Gastrocnemius medialis (tissue), 4 donors: Measurements from ENCODE around the gene ZBTB20. TPM values are rescaled to one million over a fixed set of nuclear protein-coding genes. Genes with fewer than 3 reads are reported as not detected.

Source experiments
- ATAC-seq, 2 donors: fragments of 150-250 bp; one replicate each; pipeline ENCODE4 v1.9.1; 2016
- DNase-seq, 2 donors: peaks; one replicate each; pipeline ENCODE4 v3.0.0-alpha.2; 2019
- H3K27ac ChIP-seq, 4 donors: fragments of 200-600 bp; sonication (generic); 1 replicate in 1 of 4; 2 replicates in 3 of 4; pipeline ENCODE4 v1.5.1; 2016 to 2018; ENCODE audit warnings: mild to moderate bottlenecking in 2 of 4, moderate library complexity in 1 of 4
- H3K27me3 ChIP-seq, 3 donors: fragments of 200-600 bp; sonication (generic) in 2 of 3; 1 replicate in 1 of 3; 2 replicates in 2 of 3; pipeline versions ENCODE4 v1.5.1 to v1.6.0; 2016 to 2019; ENCODE audit warnings: mild to moderate bottlenecking in 1 of 3, moderate library complexity in 1 of 3
- H3K36me3 ChIP-seq, 2 donors: fragments of 200-600 bp; sonication (generic) in 1 of 2; one replicate each; pipeline ENCODE4 v1.5.1; 2017 to 2018
- H3K4me1 ChIP-seq, 2 donors: fragments of 200-600 bp; sonication (generic) in 1 of 2; one replicate each; pipeline ENCODE4 v1.5.1; 2016 to 2017; ENCODE audit warnings: mild to moderate bottlenecking in 2 of 2
- H3K4me3 ChIP-seq, 4 donors: fragments of 200-600 bp; sonication (generic) in 3 of 4; 1 replicate in 1 of 4; 2 replicates in 3 of 4; pipeline ENCODE4 v1.5.1; 2016 to 2019; ENCODE audit warnings: mild to moderate bottlenecking in 2 of 4
- H3K9me3 ChIP-seq, 3 donors: fragments of 200-600 bp; sonication (generic) in 2 of 3; 1 replicate in 1 of 3; 2 replicates in 2 of 3; pipeline ENCODE4 v1.5.1; 2016 to 2019
- CTCF ChIP-seq, 5 experiments: fragments of 450-650 bp in 3 of 5; fragments of 200-600 bp in 2 of 5; sonication (generic) in 2 of 5; IDR thresholded peaks in 4 of 5; conservative IDR thresholded peaks in 1 of 5; 1 replicate in 4 of 5; 2 replicates in 1 of 5; pipeline ENCODE4 v1.5.1; 2016 to 2019; ENCODE audit warnings: antibody characterized with exemption in 5 of 5, mild to moderate bottlenecking in 3 of 5, moderate library complexity in 3 of 5
- POLR2A ChIP-seq, 2 donors: fragments of 450-650 bp; IDR thresholded peaks; one replicate each; pipeline ENCODE4 v1.6.1; 2017; ENCODE audit warnings: antibody characterized with exemption in 2 of 2, mild to moderate bottlenecking in 2 of 2, moderate library complexity in 2 of 2
- in situ Hi-C, 4 donors: fragments of 200-750 bp; cut with MboI; loops; one replicate each; pipeline versions ENCODE4 v1.15.0 to v1.8.0; 2017; ENCODE audit warnings: low sequenced_read_pairs in 4 of 4
- intact Hi-C: fragments of 100-400 bp; cut with DNase I; formaldehyde crosslinking; loops from one replicate; pipeline ENCODE4 v1.15.1; 2023; ENCODE audit warnings: low total_unique reads
- total RNA-seq, 4 donors: library from RNA; depleted of rRNA; stranded (reverse); fragments of >200 nt; gene quantifications; one replicate each; pipeline versions ENCODE4 v1.1.0 to v1.2.3, GENCODE V29; 2016

The ZBTB20 gene
- total RNA-seq, 4 donors from 2014 or later, result 47.6 to 86.5 (median 69.0) TPM

GRCh38 chr3:114846252-114846651 is 300.8 kb downstream of the ZBTB20 start:
- Histone ChIP-seq H3K36me3 (no peaks in the 10 kb centered on the region), H3K9me3 (no peaks in the 10 kb centered on the region), H3K4me1 (peaks cover 33 to 34% of the 10 kb centered on the region in 2 donors), H3K4me3 (no peak overlapping the region), H3K27me3 (no peaks in the 10 kb centered on the region), H3K27ac (peak overlapping the region in 3 of 4 donors; percentile 7 to 65 (median 30))
- ATAC-seq (no peak), DNase-seq (no peak)
- intact Hi-C loops (loop anchor here (5.0 kb wide), 1 partner anchor 56 kb away; no protein-coding TSS in a partner anchor), in situ Hi-C loops (loop anchor here in 3 of 4 donors (25.0 kb wide), 3 partner anchors 241 to 841 kb away; no protein-coding TSS in a partner anchor)
- TF ChIP-seq CTCF (IDR thresholded peaks at IDR 0.05 in 4 of 5, conservative IDR thresholded peaks at IDR 0.05 in 1 of 5), result no peak
- TF ChIP-seq POLR2A (IDR thresholded peaks at IDR 0.05), result no peak

- Histone ChIP-seq H3K36me3 (no peaks in the 10 kb centered on the region), H3K4me3 (no peak overlapping the region), H3K4me1 (peaks cover 0 to 6% of the 10 kb centered on the region in 2 donors), H3K27ac (no peak overlapping the region), H3K27me3 (no peaks in the 10 kb centered on the region), H3K9me3 (no peaks in the 10 kb centered on the region)
- ATAC-seq, result no peak
- in situ Hi-C loops, result loop anchor here in 3 of 4 donors (25.0 kb wide), 3 partner anchors 246 to 846 kb away; no protein-coding TSS in a partner anchor
- TF ChIP-seq CTCF (IDR thresholded peaks at IDR 0.05 in 4 of 5, conservative IDR thresholded peaks at IDR 0.05 in 1 of 5), result no peak
- no peak for TF ChIP-seq POLR2A (IDR thresholded peaks at IDR 0.05)
- DNase-seq, result no peak
- intact Hi-C loops, result no loop called here
Observed at GRCh38 chr3:114841515-114841914, 305.6 kb downstream of the ZBTB20 start.

- intact Hi-C loops, result loop anchor here (10.0 kb wide), 1 partner anchor 135 kb away; no protein-coding TSS in a partner anchor
- no peaks in the 10 kb centered on the region for H3K36me3 ChIP-seq
- no peak overlapping the region for H3K27ac ChIP-seq
- peaks cover 0 to 4% of the 10 kb centered on the region in 2 donors for H3K4me1 ChIP-seq
- no peak overlapping the region for H3K4me3 ChIP-seq
- H3K27me3 ChIP-seq, result no peaks in the 10 kb centered on the region
- TF ChIP-seq CTCF (IDR thresholded peaks at IDR 0.05 in 4 of 5, conservative IDR thresholded peaks at IDR 0.05 in 1 of 5) (no peak), POLR2A (IDR thresholded peaks at IDR 0.05) (no peak)
- in situ Hi-C loops, result loop anchor here (10.0 to 25.0 kb wide), 5 partner anchors 248 to 848 kb away; no protein-coding TSS in a partner anchor
- DNase-seq (no peak), ATAC-seq (peak in 1 of 2 donors; percentile 49)
- no peaks in the 10 kb centered on the region for H3K9me3 ChIP-seq
Observed at GRCh38 chr3:114839476-114839875, 307.6 kb downstream of the ZBTB20 start.

DNA sequence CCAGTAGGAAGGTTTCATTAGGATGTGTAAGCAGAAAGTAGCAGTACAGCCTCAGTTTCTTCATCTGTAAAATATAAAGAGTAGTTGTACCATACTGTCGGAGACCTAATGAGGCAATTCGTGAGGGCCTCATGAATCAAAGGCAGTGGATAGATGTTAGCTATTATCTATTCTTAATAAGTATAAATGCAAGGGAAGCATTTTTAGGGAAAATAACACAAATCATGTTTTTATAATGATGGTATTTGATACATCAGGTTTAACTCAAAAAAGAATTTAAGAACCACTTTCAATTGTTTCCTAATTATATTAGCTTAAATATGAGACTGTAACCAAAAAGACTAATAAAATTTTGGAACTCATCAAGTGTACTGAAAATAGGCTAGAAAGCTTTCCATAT is 309.1 kb downstream of the ZBTB20 start:
- ATAC-seq, result no peak
- intact Hi-C loops, result loop anchor here (10.0 kb wide), 1 partner anchor 137 kb away; no protein-coding TSS in a partner anchor
- Histone ChIP-seq H3K27me3 (no peaks in the 10 kb centered on the region), H3K9me3 (no peaks in the 10 kb centered on the region), H3K4me1 (peaks cover 0 to 4% of the 10 kb centered on the region in 2 donors), H3K4me3 (no peak overlapping the region), H3K36me3 (no peaks in the 10 kb centered on the region), H3K27ac (no peak overlapping the region)
- no peak for DNase-seq
- TF ChIP-seq CTCF (IDR thresholded peaks at IDR 0.05 in 4 of 5, conservative IDR thresholded peaks at IDR 0.05 in 1 of 5), result no peak
- no peak for TF ChIP-seq POLR2A (IDR thresholded peaks at IDR 0.05)
- in situ Hi-C loops, result loop anchor here (10.0 to 25.0 kb wide), 5 partner anchors 249 to 849 kb away; no protein-coding TSS in a partner anchor
